ENCODE measurements around the gene UHMK1.

GRCh38 chr1:162566870-162567269 lies 69.3 kb downstream of the UHMK1 start:
- TF ChIP-seq GATA2 (IDR thresholded peaks at IDR 0.05; ENCODE audit: low read depth, low read length) (no peak), GATA3 (IDR thresholded peaks at IDR 0.05; ENCODE audit: low read depth, low read length) (no peak)
